Kidney epithelial cell (primary cell): Measurements from ENCODE around the gene RETREG2. TPM values are rescaled to one million over a fixed set of nuclear protein-coding genes. Genes with fewer than 3 reads are reported as not detected.

Experiments
- DNase-seq: peaks from one replicate; pipeline ENCODE4 v3.0.0-alpha.2; 2010; ENCODE audit warnings: low read depth
- H3K27me3 ChIP-seq: 2 replicates; pipeline ENCODE4 v1.6.0; 2011; ENCODE audit warnings: low read length; ENCODE audit not compliant: control insufficient read depth, insufficient read depth
- H3K36me3 ChIP-seq: 2 replicates; pipeline ENCODE4 v1.5.1; 2011; ENCODE audit warnings: low read length; ENCODE audit not compliant: control insufficient read depth, insufficient read depth
- H3K4me3 ChIP-seq: 2 replicates; pipeline ENCODE4 v1.5.1; 2011; ENCODE audit warnings: low read depth, mild to moderate bottlenecking, control low read depth, low read length
- total RNA-seq: library from RNA; depleted of rRNA; stranded (reverse); fragments of >200 nt; gene quantifications from 2 replicates; pipeline ENCODE4 v1.2.3, GENCODE V29; 2015
- TF ChIP-seq, protein P1 (sequence below): IDR thresholded peaks from 2 replicates; pipeline ENCODE4 v1.5.1; 2011; ENCODE audit warnings: mild to moderate bottlenecking, moderate library complexity, low read length, control low read depth, inconsistent platforms; ENCODE audit not compliant: insufficient read depth, poor library complexity, severe bottlenecking

The RETREG2 gene
- total RNA-seq, 1 donor from 2014 or later = 111 TPM

DNA sequence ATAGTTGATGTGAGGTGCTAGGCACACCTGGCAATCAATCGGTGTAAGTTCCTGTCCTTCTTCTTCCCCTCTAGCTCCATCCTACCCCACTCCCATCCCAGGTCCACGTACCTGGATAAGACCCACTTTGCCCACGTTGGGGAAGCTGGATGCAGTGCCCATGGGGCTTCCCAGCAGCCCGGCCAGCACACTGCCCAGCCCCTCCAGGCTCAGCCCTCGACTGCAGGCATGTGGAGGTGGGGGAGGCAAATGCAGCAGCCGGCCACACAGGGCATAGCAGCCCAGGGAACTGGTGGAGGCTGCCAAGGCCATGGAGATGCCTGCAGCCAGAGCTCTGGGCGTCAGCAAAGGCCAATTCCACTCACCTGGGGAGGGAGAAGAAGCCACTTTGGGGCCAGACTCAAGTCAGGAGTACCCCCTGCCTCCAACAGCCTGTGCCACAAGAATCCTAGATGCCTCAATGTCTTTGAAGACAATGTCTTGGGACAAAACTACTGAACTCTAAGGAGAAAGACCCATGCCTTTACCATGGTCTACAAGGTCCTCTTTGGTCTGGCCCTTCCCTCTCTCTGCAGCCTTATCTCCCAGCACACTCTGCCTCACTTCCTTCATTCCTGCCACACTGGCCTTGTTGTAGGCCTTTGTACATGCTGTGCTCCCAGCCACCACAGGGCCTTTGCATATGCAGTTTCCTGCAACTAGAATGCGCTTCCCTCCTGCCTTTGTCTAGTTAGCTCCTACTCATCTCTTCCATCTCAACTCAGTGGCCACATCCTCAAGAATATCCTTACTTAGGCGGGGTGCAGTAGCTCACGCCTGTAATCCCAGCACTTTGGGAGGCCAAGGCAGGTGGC lies 12.8 kb upstream of the RETREG2 start:
- Histone ChIP-seq H3K4me3 (no peak overlapping the region), H3K27me3 (no peaks in the 10 kb centered on the region), H3K36me3 (no peaks in the 10 kb centered on the region)
- TF ChIP-seq, protein P1, sequence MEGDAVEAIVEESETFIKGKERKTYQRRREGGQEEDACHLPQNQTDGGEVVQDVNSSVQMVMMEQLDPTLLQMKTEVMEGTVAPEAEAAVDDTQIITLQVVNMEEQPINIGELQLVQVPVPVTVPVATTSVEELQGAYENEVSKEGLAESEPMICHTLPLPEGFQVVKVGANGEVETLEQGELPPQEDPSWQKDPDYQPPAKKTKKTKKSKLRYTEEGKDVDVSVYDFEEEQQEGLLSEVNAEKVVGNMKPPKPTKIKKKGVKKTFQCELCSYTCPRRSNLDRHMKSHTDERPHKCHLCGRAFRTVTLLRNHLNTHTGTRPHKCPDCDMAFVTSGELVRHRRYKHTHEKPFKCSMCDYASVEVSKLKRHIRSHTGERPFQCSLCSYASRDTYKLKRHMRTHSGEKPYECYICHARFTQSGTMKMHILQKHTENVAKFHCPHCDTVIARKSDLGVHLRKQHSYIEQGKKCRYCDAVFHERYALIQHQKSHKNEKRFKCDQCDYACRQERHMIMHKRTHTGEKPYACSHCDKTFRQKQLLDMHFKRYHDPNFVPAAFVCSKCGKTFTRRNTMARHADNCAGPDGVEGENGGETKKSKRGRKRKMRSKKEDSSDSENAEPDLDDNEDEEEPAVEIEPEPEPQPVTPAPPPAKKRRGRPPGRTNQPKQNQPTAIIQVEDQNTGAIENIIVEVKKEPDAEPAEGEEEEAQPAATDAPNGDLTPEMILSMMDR = no peak
- no peak for DNase-seq

DNA sequence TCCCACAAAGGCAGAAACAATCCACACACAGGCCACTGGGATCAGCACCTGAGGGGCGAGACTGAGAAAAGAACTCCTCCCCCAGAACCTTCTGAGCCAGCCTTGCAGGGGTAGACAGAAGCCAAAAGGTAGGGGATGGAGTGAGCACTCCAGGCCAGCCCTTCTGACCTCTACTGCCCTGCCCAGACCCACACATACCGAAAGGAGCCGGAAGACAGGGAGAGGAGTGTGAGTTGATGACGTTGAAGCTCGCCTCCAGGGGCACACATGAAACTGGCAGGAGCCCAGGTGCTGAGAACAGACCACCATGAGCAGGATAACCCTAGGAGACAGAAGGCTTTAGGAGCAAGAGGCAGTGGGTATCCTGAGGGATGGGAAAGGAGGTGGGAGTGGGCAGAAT lies 10.1 kb upstream of the RETREG2 start:
- Histone ChIP-seq H3K27me3 (no peaks in the 10 kb centered on the region), H3K36me3 (no peaks in the 10 kb centered on the region), H3K4me3 (no peak overlapping the region)
- DNase-seq = no peak
- TF ChIP-seq, protein P1 = no peak

DNA sequence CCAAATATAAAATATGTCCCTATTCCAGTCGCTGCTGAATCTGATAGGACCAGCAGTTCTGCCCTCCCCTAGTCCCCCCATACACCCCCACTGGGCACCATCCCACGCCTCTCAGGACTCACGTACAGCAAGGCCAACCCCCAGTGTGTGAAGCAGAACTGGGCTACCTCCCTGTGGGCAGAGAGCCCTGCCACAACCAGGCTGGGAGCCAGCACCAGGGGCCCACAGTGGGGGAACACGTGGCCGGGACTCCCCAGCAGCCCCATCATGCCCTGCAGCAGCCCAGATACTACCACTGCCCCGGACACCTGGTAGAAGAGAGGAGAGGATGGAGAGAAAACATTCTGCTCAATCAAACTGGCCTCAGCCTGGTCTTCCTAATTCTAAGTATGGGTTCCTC lies 9.5 kb upstream of the RETREG2 start:
- Histone ChIP-seq H3K36me3 (no peaks in the 10 kb centered on the region), H3K4me3 (no peak overlapping the region), H3K27me3 (no peaks in the 10 kb centered on the region)
- DNase-seq = no peak
- TF ChIP-seq, protein P1 = no peak

DNA sequence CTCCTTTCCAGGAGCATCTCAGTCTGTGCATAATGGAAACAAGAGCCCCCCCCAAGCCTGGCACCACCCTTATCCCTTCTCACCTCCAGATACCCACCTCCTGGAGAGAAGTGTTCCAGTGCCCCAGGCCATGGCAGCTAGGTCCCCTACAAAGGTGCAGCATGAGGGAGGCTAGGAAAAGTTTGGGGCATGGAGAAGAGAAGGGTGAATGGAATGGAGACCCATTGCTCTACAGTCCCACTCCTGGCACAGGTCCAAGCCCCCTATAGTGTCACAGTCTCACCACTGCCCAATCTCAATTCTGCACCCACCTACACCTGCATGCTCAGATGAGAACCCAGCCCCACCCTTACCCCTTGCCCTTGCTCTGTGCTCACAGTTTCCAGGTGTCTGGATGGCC lies 9.1 kb upstream of the RETREG2 start:
- Histone ChIP-seq H3K27me3 (no peaks in the 10 kb centered on the region), H3K36me3 (no peaks in the 10 kb centered on the region), H3K4me3 (no peak overlapping the region)
- no peak for DNase-seq
- TF ChIP-seq, protein P1 = no peak

DNA sequence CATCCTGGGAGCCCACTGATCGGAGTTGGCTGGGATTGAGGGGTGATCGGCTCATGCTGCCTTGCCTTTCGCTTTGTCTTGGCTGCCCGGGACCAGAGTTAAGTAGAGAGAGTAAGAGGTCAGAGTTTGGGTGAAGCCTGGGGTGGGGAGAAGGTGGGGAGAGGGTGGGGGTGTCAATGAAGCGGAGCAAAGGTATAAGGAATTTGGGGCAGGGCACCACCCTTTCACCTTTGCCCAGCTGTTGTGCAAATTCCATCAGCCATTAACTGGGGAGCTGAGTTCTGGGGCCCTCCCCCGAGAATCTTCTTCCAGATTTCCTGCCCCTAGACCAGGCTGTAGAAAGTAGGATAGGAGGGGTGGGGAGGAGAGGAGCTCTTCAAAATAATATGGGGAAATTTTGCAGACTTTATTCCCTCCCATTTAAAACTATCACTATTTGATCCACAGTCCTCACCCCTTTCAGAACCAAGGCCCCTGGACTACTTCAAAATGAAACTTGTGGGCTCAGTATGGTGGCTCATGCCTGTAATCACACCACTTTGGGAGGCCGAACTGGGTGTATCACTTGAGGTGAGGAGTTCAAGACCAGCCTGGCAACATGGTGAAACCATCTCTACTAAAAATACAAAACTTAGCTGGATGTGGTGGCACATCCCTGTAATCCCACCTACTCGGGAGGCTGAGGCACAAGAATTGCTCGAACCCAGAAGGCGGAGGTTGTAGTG lies 8.0 kb upstream of the RETREG2 start, which contains the start of gene SLC23A3:
Gene SLC23A3, minus strand, starts transcription at position 100 of the 725 bp plus-strand sequence. Its CDS starts 45 bp downstream, at position 55.
- Histone ChIP-seq H3K27me3 (no peaks in the 10 kb centered on the region), H3K36me3 (no peaks in the 10 kb centered on the region), H3K4me3 (no peak within 1 kb of the TSS)
- DNase-seq = no peak
- TF ChIP-seq, protein P1 = no peak
